ENCODE measurements around the gene FBN1.

The FBN1 gene

GRCh38 chr15:48645558-48646330, at the start of gene FBN1:
TSS of gene FBN1 (minus strand) at chr15:48645709. CDS start at chr15:48644769, 940 bp downstream.
- peak in 1 of 2 experiments; percentile 14 for DNase-seq

- no peak for DNase-seq
These were observed 48.0 kb upstream of the FBN1 start for GRCh38 chr15:48693484-48693883.

DNA sequence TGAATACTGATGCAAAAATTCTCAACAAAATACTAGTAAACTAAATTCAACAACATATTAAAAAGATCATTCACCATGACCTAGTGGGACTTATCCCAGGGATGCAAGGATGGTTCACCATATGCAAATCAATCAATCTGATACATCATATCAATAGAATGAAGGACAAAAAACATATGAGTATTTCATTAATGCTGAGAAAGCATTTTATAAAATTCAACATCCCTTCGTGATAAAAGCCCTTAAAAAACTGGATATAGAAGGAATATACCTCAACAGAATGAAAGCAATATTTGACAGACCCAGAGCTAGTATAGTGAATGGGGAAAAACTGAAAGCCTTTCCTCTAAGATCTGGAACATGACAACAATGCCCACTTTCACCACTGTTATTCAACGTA, 43.0 kb upstream of the FBN1 start:
- no peak for DNase-seq

GRCh38 chr15:48683991-48684765, 38.7 kb upstream of the FBN1 start:
- no peak for DNase-seq

GRCh38 chr15:48682942-48683651, 37.6 kb upstream of the FBN1 start:
- no peak for DNase-seq

- DNase-seq: no peak
These were observed 35.8 kb upstream of the FBN1 start for GRCh38 chr15:48681353-48681752.

- no peak for DNase-seq
These were observed 35.3 kb upstream of the FBN1 start for GRCh38 chr15:48680841-48681240.

- DNase-seq: no peak
These were observed 34.4 kb upstream of the FBN1 start for GRCh38 chr15:48679952-48680351.

DNA sequence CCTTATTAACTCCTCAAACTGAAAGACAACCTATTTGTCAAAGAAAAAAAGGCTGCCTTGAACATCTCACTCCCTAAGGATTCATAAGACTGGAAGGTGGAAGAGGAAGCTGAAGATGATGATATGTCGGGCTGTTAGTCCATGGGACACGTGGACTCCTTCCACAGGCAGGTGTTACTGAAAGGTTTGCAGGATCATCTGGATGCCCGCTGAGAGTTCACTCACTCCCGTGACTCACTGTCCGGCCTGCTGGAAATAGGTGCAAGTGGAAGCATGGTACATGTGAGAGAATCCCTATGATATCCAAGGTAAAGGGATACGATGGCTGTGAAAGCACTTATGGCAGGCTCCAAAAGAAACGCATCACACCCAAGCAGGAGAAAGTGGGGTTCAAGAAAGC, 33.3 kb upstream of the FBN1 start:
- DNase-seq: no peak

DNA sequence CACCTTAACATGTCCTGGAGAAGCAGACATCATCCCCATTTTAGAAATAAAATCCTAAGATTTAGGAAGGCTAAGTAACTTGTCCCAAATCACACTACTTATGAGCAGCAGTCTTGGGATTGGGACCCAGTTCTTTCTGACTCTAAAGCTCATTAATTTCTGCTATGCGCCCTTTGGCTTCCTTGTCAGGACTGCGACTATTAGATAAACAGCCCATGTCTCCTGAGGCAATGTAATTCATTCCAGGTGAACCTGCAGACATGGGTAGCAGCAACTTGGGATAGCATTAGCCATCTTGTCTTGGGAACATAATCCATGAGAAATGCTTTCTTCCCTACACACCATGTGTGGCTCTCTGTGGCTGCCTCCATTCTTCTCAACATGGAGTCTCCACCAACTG, 32.3 kb upstream of the FBN1 start:
- no peak for DNase-seq

DNA sequence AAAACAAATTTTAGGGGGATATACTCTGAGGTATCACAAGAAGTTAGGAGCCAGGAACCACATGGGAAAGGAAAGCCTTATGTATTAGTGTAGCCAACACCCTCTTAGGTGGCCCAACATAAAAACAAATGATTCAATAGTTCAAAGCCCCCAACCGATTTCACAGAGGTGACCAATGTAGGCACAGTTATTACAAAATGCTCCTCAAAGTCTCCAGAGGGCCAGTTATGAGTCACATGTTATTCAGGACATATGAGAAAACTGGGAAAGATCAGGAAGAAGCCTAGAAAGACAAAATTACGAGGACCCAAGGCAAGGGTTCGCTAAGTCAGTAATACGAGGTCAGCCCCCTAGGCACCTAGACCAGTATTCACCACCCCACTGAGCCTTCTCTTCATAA, 29.9 kb upstream of the FBN1 start:
- DNase-seq: no peak

DNA sequence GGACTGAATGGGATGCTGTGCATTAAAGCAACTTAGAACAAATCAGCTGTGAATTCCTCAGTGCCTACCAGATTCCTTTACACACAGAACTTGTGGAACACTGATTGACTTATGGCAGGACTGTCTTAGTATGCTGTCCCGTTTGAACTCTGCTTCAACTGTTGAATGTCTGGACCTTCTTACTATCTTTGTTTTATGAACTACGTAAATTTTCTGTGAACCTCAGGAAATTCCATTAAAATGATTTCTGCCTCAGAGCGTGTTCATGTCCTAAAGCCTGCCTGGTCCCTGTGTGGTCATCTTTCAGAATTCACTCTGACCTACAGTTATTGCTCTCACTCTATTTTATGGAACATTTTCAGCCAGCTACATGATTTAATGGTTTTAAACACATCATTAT, 29.4 kb upstream of the FBN1 start:
- no peak for DNase-seq

DNA sequence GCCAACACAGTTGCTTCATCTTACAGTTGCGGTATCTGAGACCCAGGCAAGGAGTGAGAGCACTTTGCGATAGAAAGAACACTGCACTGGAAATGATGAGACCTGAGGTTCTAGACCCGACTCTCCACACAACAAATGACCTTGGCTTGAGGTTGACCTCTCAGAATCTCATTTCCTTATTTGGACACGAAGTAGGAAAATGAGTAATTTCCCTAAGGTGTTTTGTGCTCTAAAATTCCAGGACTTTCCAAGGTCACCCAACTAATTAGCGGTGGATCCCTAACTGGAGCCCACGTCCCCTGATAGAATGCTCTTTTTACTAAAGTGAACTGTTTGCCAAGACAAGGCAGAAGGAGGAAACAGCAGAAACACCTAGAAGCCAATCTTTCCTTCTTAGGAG, 26.7 kb upstream of the FBN1 start:
- DNase-seq: no peak

DNA sequence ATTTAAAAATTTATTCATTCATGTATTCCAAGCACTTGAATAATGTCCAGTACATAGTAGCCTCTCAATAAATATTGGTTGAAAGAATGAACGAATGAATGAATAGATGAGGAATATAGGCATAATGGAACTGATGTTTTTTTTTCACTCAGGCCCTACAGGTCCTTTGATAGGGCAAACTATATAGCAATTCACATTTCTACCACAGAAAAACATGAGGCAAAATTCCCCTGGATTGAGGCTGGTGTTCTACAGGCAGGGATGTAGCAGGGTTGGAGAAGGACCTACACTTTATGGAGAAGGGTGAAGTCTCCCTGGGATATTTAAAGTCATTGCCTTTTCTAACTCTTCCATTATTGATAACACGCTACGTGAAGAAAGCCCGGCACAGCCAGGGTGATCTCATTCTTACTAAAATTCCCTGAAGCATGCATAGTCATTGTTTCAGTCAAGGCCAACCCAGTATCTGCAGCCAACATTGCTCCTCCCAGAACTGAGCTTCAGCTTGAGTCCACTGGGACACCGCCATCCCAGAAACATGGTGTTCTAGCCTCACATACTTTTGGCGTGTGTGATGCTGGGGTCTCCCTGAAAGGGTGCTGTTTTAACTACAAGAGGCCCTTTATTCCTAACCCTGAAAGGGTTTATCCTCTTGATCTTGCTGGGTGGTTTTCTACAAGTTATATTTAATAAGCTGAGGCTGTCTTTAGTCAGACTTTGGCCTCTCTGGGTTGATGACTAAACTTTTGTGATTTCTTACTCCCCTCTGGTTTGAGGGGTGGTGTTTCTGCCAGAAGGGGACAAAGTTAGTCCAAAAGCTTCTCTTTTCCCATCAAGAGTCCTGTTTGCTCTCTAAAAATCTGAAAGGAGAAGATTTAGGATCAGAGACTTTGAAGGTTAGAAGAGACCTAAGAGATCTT, 25.9 kb upstream of the FBN1 start:
- no peak for DNase-seq

DNA sequence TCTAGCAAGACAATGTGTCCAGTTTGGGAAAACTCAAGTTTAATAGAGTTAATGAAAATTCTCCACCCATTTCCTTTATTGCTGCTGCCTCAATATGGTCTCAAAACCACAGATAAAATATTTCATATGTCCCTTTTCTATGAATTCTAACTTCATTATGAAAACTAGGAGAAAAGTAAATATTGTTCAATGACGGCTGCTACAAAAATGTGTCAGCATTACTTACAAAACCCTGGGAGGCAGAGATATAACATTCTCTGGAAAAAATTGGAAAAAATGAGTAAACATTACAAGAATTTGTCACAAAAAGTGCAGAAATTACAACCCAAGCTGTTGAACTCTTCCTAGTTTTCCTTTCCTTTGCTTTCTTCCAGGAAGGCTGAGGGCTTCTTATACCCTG, 22.2 kb upstream of the FBN1 start:
- no peak for DNase-seq

GRCh38 chr15:48664436-48664835, 18.9 kb upstream of the FBN1 start:
- DNase-seq: no peak

- no peak for DNase-seq
These were observed 12.6 kb upstream of the FBN1 start for GRCh38 chr15:48657950-48658591.

DNA sequence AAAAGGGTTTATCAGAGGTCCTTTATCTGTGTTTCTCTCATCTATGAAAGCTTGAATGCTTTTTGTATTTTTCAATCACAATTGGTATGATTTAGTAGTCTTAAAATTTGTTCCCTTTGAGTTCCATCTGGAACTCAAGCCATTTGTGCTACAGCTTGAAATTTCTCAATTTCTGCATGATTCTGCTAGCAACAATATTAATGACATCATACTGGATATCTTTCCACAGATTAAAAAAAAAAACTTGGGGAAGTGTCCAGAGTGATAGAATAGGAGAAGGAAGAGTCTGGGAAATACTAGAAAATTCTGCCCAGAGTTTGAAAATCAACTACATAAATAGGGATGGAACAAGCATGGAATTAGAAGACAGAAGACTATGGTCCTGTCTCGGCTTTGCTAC, 9.3 kb upstream of the FBN1 start:
- no peak for DNase-seq

DNA sequence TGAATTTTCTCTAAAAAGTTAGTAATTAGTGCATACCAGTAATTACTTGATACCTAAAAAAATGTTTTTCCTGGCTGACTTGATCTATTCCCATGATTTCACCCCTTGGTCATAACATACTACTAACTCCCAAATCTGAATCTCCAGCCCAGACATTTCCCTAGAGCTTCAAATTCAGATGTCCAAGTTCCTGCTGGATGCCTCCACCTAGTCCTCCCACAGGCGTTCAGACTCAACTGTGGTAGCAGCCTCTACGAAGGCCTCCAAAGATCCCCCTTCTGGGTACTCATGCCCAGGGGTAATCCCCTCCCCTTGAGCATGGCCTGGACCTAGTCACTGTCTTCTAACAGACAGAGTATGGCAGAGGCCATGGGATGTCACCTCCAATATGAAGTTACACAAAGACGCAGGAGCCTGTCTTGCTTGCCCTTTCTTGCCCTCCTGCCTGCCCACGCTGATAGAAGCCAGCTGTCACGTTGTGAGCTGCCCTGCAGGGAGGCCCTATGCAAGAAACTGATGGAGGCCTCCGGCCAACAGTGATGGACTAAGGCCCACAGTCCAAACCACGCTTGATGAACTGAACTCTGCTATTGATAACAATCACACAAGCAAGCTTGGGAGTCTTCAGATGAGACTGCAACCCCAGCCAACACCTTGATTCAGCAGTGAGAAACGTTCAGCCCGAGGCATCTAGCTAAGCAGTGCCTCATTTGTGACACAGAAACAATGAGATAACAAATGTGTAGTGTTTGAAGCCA, 8.6 kb upstream of the FBN1 start:
- no peak for DNase-seq

DNA sequence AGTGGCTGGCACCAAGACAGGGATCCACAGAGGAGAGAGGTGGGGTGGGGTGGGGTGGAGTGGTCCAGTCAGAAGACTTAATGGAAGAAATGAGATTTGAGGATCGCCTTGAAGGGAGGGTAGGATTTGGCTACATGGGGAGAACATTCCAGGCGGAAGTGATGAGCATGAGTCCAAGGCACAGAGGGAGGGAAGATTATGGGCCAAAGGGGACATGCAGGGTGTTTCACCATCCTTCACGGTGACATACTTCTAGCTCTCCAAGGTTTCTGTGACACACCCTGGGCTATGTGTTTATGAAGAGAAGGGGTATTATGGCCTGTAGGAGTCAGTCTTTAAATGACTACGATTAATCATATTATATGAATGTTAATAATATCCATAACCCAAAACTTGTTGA, 7.7 kb upstream of the FBN1 start:
- DNase-seq: no peak

DNA sequence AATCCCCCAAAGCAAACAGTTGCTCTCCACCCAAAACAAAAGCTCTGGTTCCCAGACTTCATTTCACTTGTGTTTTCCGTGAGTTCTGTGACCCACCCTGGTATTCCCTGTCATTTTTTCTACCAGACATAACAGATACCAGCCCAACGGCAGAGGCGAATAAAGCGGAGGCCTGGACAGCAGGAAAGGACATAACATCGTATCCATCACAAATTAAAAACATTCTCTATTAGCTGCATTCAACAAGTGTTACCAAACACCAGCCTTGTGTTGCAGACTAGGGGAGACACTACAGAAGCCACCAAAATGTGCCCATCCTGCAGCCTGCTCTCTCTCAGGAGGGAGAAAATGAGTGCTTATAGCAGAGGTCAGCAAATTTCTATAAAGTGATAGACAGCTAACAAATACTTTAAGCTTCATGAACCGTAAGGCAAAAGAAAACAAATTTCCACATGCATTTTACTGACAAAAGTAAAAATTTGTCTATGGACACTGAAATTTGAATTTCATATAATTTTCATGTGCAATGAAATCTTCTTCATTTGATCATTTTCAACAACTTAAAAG, 7.1 kb upstream of the FBN1 start:
- no peak for DNase-seq
